ENCODE results near the gene PI4KB. TPM values are rescaled to one million over a fixed set of nuclear protein-coding genes. Genes with fewer than 3 reads are reported as not detected.

PI4KB gene
- total and polyA plus RNA-seq, 2 of the 13 experiments (the other 11 are each of a cell fraction or from before 2014, with no cell fraction given), result 19.5 to 29.3 TPM

GRCh38 chr1:151282883-151283725 lies 44.1 kb downstream of the PI4KB start (continued):
- no peak for TF ChIP-seq TMF1 (CRISPR knock-in tag; IDR thresholded peaks at IDR 0.05; ENCODE audit: low read depth)
- TF ChIP-seq ZNF230 (CRISPR knock-in tag; IDR thresholded peaks at IDR 0.05), result no peak
- TF ChIP-seq ZNF232 (CRISPR knock-in tag; IDR thresholded peaks at IDR 0.05; ENCODE audit: borderline replicate concordance), result no peak
- TF ChIP-seq, protein P1, sequence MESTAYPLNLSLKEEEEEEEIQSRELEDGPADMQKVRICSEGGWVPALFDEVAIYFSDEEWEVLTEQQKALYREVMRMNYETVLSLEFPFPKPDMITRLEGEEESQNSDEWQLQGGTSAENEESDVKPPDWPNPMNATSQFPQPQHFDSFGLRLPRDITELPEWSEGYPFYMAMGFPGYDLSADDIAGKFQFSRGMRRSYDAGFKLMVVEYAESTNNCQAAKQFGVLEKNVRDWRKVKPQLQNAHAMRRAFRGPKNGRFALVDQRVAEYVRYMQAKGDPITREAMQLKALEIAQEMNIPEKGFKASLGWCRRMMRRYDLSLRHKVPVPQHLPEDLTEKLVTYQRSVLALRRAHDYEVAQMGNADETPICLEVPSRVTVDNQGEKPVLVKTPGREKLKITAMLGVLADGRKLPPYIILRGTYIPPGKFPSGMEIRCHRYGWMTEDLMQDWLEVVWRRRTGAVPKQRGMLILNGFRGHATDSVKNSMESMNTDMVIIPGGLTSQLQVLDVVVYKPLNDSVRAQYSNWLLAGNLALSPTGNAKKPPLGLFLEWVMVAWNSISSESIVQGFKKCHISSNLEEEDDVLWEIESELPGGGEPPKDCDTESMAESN (CRISPR knock-in tag; conservative IDR thresholded peaks at IDR 0.05), result 0 out of 2 replicates have a peak, but pooled peaks have one; percentile 26
- no peak for TF ChIP-seq ISX (CRISPR knock-in tag; conservative IDR thresholded peaks at IDR 0.05)
- no peak for TF ChIP-seq RORA (CRISPR knock-in tag; IDR thresholded peaks at IDR 0.05)
- no peak for TF ChIP-seq ZNF577 (CRISPR knock-in tag; IDR thresholded peaks at IDR 0.05; ENCODE audit: borderline replicate concordance, low read depth)
- no peak for TF ChIP-seq CEBPG (CRISPR knock-in tag; IDR thresholded peaks at IDR 0.05)
- no peak for TF ChIP-seq ZNF564 (CRISPR knock-in tag; IDR thresholded peaks at IDR 0.05)
- no peak for TF ChIP-seq ZNF704 (CRISPR knock-in tag; IDR thresholded peaks at IDR 0.05; ENCODE audit: borderline replicate concordance)
- 0 out of 2 replicates have a peak, but pooled peaks have one; percentile 46 for TF ChIP-seq ZNF558 (CRISPR knock-in tag; IDR thresholded peaks at IDR 0.05; ENCODE audit: borderline replicate concordance)
- TF ChIP-seq, protein P2, sequence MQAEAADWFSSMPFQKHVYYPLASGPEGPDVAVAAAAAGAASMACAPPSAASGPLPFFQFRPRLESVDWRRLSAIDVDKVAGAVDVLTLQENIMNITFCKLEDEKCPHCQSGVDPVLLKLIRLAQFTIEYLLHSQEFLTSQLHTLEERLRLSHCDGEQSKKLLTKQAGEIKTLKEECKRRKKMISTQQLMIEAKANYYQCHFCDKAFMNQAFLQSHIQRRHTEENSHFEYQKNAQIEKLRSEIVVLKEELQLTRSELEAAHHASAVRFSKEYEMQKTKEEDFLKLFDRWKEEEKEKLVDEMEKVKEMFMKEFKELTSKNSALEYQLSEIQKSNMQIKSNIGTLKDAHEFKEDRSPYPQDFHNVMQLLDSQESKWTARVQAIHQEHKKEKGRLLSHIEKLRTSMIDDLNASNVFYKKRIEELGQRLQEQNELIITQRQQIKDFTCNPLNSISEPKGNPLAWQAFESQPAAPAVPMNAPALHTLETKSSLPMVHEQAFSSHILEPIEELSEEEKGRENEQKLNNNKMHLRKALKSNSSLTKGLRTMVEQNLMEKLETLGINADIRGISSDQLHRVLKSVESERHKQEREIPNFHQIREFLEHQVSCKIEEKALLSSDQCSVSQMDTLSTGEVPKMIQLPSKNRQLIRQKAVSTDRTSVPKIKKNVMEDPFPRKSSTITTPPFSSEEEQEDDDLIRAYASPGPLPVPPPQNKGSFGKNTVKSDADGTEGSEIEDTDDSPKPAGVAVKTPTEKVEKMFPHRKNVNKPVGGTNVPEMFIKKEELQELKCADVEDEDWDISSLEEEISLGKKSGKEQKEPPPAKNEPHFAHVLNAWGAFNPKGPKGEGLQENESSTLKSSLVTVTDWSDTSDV (CRISPR knock-in tag; IDR thresholded peaks at IDR 0.05), result no peak
- no peak for TF ChIP-seq ZNF503 (CRISPR knock-in tag; IDR thresholded peaks at IDR 0.05)
- 0 out of 2 replicates have a peak, but pooled peaks have one; percentile 4 for TF ChIP-seq SALL1 (CRISPR knock-in tag; IDR thresholded peaks at IDR 0.05)
- TF ChIP-seq ZNF609 (CRISPR knock-in tag; IDR thresholded peaks at IDR 0.05; ENCODE audit: borderline replicate concordance), result no peak

All from HepG2 (cell line).